Esophagus muscularis mucosa (tissue), 4 donors: ENCODE measurements around the gene FKBP2. TPM values are rescaled to one million over a fixed set of nuclear protein-coding genes. Genes with fewer than 3 reads are reported as not detected.

Source experiments
- DNase-seq: peaks from one replicate; pipeline ENCODE4 v3.0.0-alpha.2; 2017; ENCODE audit errors: extremely low spot score
- H3K27ac ChIP-seq, 4 donors: fragments of 200-600 bp; sonication (generic); replicated peaks in 1 of 4; 1 replicate in 3 of 4; 2 replicates in 1 of 4; pipeline ENCODE4 v1.5.1; 2016 to 2019; ENCODE audit warnings: mild to moderate bottlenecking in 1 of 4
- H3K27me3 ChIP-seq, 4 donors: fragments of 200-600 bp; sonication (generic); one replicate each; pipeline versions ENCODE4 v1.5.1 to v1.6.0; 2016 to 2019
- H3K36me3 ChIP-seq, 4 donors: fragments of 200-600 bp; sonication (generic); one replicate each; pipeline ENCODE4 v1.5.1; 2016 to 2019
- H3K4me1 ChIP-seq, 4 donors: fragments of 200-600 bp; sonication (generic); one replicate each; pipeline ENCODE4 v1.5.1; 2016 to 2019
- H3K4me3 ChIP-seq, 4 donors: fragments of 200-600 bp; sonication (generic); 1 replicate in 2 of 4; 2 replicates in 2 of 4; pipeline ENCODE4 v1.5.1; 2016 to 2019; ENCODE audit warnings: mild to moderate bottlenecking in 4 of 4, moderate library complexity in 1 of 4
- H3K9me3 ChIP-seq, 4 donors: fragments of 200-600 bp; sonication (generic); 1 replicate in 3 of 4; 2 replicates in 1 of 4; pipeline ENCODE4 v1.5.1; 2016 to 2019
- EP300 ChIP-seq: sonication (generic); formaldehyde crosslinking; IDR thresholded peaks from one replicate; pipeline ENCODE4 v1.6.1; 2017; ENCODE audit warnings: antibody characterized with exemption
- POLR2A ChIP-seq: fragments of 450-650 bp; IDR thresholded peaks from one replicate; pipeline ENCODE4 v1.6.1; 2017; ENCODE audit warnings: antibody characterized with exemption, moderate library complexity, mild to moderate bottlenecking, low read depth
- POLR2AphosphoS5 ChIP-seq, 2 donors: sonication (generic); formaldehyde crosslinking; IDR thresholded peaks; one replicate each; pipeline ENCODE4 v1.6.1; 2017; ENCODE audit warnings: antibody characterized with exemption in 2 of 2
- WGBS: methylation state at CpG from one replicate; pipeline ENCODE4 v1.1.5; 2018; 5-methylcytosine and 5-hydroxymethylcytosine counted together
- intact Hi-C: fragments of 100-400 bp; cut with DNase I; formaldehyde crosslinking; loops from one replicate; pipeline ENCODE4 v1.15.1; 2023
- total RNA-seq, 4 donors: library from RNA; depleted of rRNA; stranded (reverse); fragments of >200 nt; gene quantifications; one replicate each; pipeline versions ENCODE4 v1.1.0 to v1.2.1, GENCODE V29; 2016
- TF ChIP-seq, protein P1 (sequence below), 3 experiments: fragments of 200-600 bp in 2 of 3; fragments of 450-650 bp in 1 of 3; sonication (generic) in 2 of 3; IDR thresholded peaks; one replicate each; pipeline ENCODE4 v1.5.1; 2017 to 2019; ENCODE audit warnings: antibody characterized with exemption in 3 of 3, mild to moderate bottlenecking in 2 of 3, moderate library complexity in 1 of 3

Gene FKBP2
- total RNA-seq, 4 donors from 2014 or later: 49.0 to 87.8 (median 65.5) TPM

DNA sequence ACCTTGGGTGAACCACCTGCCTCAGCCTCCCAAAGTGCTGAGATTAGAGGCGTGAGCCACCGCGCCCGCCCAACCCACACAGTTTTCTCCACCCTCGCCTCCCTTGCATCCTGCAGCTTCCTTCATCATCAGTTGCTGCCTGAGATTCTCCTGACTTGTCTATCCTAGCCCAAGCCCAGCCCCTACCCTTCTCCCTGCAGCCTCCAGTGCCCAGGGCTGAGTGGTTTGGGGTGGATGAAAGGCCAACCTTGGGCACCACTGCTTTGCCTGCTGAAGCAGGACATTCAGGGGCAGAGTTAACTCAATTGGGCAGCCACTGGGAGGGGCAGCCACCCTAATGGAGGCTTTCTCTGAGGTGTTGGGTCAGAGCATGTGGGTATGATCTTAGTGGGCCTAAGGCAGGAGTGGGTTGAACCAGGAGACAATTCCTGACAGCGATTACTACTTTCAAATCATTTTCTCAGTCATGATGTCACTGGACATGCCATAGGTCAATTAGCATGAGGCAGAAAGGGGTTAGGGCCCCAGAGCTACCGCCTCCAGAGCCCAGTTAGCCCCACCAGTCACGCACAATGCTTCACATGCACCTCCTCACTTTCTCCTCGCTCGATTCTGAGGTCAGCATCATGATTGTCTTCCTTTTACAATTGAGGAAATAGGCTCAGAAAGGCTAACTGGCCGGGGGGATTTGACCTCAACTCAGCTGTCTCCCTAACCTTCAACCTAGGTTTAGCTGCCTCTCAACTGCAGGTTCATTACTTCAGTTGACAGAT is 1.0 kb upstream of the FKBP2 start:
- Histone ChIP-seq H3K36me3 (peaks cover 23 to 54% (median 38%) of the 10 kb centered on the region in 4 donors), H3K4me1 (peaks cover 34 to 56% (median 51%) of the 10 kb centered on the region in 4 donors), H3K27ac (peak overlapping the region; percentile 97 to 100 (median 98)), H3K4me3 (peak overlapping the region; percentile 77 to 98 (median 90)), H3K9me3 (no peaks in the 10 kb centered on the region), H3K27me3 (no peaks in the 10 kb centered on the region)
- no peak for DNase-seq
- no peak for TF ChIP-seq POLR2AphosphoS5 (IDR thresholded peaks at IDR 0.05)
- TF ChIP-seq, protein P1, sequence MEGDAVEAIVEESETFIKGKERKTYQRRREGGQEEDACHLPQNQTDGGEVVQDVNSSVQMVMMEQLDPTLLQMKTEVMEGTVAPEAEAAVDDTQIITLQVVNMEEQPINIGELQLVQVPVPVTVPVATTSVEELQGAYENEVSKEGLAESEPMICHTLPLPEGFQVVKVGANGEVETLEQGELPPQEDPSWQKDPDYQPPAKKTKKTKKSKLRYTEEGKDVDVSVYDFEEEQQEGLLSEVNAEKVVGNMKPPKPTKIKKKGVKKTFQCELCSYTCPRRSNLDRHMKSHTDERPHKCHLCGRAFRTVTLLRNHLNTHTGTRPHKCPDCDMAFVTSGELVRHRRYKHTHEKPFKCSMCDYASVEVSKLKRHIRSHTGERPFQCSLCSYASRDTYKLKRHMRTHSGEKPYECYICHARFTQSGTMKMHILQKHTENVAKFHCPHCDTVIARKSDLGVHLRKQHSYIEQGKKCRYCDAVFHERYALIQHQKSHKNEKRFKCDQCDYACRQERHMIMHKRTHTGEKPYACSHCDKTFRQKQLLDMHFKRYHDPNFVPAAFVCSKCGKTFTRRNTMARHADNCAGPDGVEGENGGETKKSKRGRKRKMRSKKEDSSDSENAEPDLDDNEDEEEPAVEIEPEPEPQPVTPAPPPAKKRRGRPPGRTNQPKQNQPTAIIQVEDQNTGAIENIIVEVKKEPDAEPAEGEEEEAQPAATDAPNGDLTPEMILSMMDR (IDR thresholded peaks at IDR 0.05): no peak
- no peak for TF ChIP-seq EP300
- no peak for TF ChIP-seq POLR2A
- WGBS: 85% methylated on average over 11 of the region's 11 CpGs
- intact Hi-C loops: no loop called here

GRCh38 chr11:64241241-64241490 is 271 bp downstream of the FKBP2 start:
- under 1% methylated on average over 21 of the region's 24 CpGs for WGBS
- DNase-seq: peak; percentile 100
- intact Hi-C loops: no loop called here
- Histone ChIP-seq H3K36me3 (peaks cover 23 to 49% (median 38%) of the 10 kb centered on the region in 4 donors), H3K4me3 (peak overlapping the region; percentile 77 to 98 (median 90)), H3K9me3 (no peaks in the 10 kb centered on the region), H3K4me1 (peaks cover 34 to 56% (median 51%) of the 10 kb centered on the region in 4 donors), H3K27ac (peak overlapping the region; percentile 97 to 100 (median 98)), H3K27me3 (no peaks in the 10 kb centered on the region)
- TF ChIP-seq POLR2AphosphoS5 (IDR thresholded peaks at IDR 0.05) (no peak), POLR2A (no peak), EP300 (no peak)
- TF ChIP-seq, protein P1 (IDR thresholded peaks at IDR 0.05): no peak

GRCh38 chr11:64241491-64242374 is 838 bp downstream of the FKBP2 start:
- H3K27me3 ChIP-seq: no peaks in the 10 kb centered on the region
- intact Hi-C loops: no loop called here
- DNase-seq: no peak
- H3K4me1 ChIP-seq: peaks cover 34 to 55% (median 50%) of the 10 kb centered on the region in 4 donors
- peak overlapping the region; percentile 97 to 100 (median 98) for H3K27ac ChIP-seq
- WGBS: 1% methylated on average over 22 of the region's 63 CpGs
- peak overlapping the region; percentile 77 to 98 (median 90) for H3K4me3 ChIP-seq
- TF ChIP-seq EP300: no peak
- peak; percentile 69 for TF ChIP-seq POLR2A
- peak; percentile 61 to 72 for TF ChIP-seq POLR2AphosphoS5 (IDR thresholded peaks at IDR 0.05)
- TF ChIP-seq, protein P1 (IDR thresholded peaks at IDR 0.05): no peak
- no peaks in the 10 kb centered on the region for H3K9me3 ChIP-seq
- H3K36me3 ChIP-seq: peaks cover 23 to 45% (median 38%) of the 10 kb centered on the region in 4 donors

DNA sequence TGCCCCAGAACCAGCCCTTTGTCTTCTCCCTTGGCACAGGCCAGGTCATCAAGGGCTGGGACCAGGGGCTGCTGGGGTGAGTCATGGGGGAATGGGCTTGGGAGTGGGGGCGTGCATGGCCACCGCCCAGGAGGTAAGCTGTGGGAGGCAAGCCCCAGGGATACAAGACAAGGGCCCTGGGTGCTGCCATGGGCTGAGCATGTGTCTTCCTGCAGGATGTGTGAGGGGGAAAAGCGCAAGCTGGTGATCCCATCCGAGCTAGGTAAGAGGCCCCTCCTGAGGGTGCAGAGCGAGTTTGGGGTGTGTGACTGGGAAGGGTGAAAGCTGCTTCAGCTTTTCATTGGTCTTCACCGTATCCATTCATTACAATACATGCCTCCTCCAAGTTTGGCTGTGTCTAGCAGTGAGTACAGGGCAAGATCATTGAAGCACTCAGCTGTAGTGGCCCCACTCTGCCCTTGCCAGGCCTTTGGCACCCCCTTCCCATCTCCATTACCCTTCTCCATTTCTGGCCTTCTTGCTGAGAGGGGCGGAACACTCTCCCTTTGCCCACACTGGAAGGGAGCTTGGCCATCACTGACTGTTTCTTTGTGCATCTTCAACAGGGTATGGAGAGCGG is 2.5 kb downstream of the FKBP2 start:
- Histone ChIP-seq H3K9me3 (no peaks in the 10 kb centered on the region), H3K27me3 (no peaks in the 10 kb centered on the region), H3K27ac (peak overlapping the region in 3 of 4 donors; percentile 97 to 100 (median 98)), H3K36me3 (peaks cover 12 to 29% (median 25%) of the 10 kb centered on the region in 4 donors), H3K4me3 (no peak overlapping the region), H3K4me1 (peaks cover 40 to 69% (median 62%) of the 10 kb centered on the region in 4 donors)
- intact Hi-C loops: no loop called here
- WGBS: 79% methylated on average over 7 of the region's 8 CpGs
- TF ChIP-seq, protein P1 (IDR thresholded peaks at IDR 0.05): no peak
- TF ChIP-seq EP300 (no peak), POLR2AphosphoS5 (IDR thresholded peaks at IDR 0.05) (no peak), POLR2A (no peak)
- DNase-seq: no peak
